ENCODE results near the gene KLHDC8B. TPM values are rescaled to one million over a fixed set of nuclear protein-coding genes. Genes with fewer than 3 reads are reported as not detected.

Gene KLHDC8B
- total RNA-seq, 6 donors from 2014 or later, result 21.9 to 60.8 (median 32.7) TPM

GRCh38 chr3:49135499-49135898 is 35.9 kb upstream of the KLHDC8B start:
- Histone ChIP-seq H3K4me3 (no peak overlapping the region), H3K36me3 (peaks cover 0 to 6% (median 3%) of the 10 kb centered on the region in 4 donors), H3K27me3 (no peaks in the 10 kb centered on the region), H3K27ac (no peak overlapping the region), H3K9me3 (no peaks in the 10 kb centered on the region), H3K4me1 (peaks cover 13 to 32% (median 17%) of the 10 kb centered on the region in 4 donors)
- TF ChIP-seq POLR2A (IDR thresholded peaks at IDR 0.05) (no peak), CTCF (IDR thresholded peaks at IDR 0.05) (no peak), POLR2AphosphoS5 (IDR thresholded peaks at IDR 0.05) (no peak), EP300 (IDR thresholded peaks at IDR 0.05) (no peak)
- 85 to 90% methylated on average over 4 of the region's 4 CpGs for WGBS, 2 donors
- ATAC-seq (ENCODE audit: low FRiP score in 2 of 2) (no peak), DNase-seq (no peak)

- no peaks in the 10 kb centered on the region for H3K36me3 ChIP-seq
- WGBS, 2 donors, result 60 to 72% methylated on average over 3 of the region's 3 CpGs
- no peak overlapping the region for H3K27ac ChIP-seq
- ATAC-seq (ENCODE audit: low FRiP score in 2 of 2) (no peak), DNase-seq (no peak)
- H3K9me3 ChIP-seq, result no peaks in the 10 kb centered on the region
- H3K4me3 ChIP-seq, result no peak overlapping the region
- no peak for TF ChIP-seq POLR2A (IDR thresholded peaks at IDR 0.05)
- TF ChIP-seq EP300 (IDR thresholded peaks at IDR 0.05), result no peak
- TF ChIP-seq CTCF (IDR thresholded peaks at IDR 0.05), result no peak
- no peak for TF ChIP-seq POLR2AphosphoS5 (IDR thresholded peaks at IDR 0.05)
- H3K4me1 ChIP-seq, result no peaks in the 10 kb centered on the region
- H3K27me3 ChIP-seq, result no peaks in the 10 kb centered on the region
These were observed 31.3 kb upstream of the KLHDC8B start for GRCh38 chr3:49140080-49140479.

- ATAC-seq (ENCODE audit: low FRiP score in 2 of 2) (no peak), DNase-seq (no peak)
- Histone ChIP-seq H3K27me3 (no peaks in the 10 kb centered on the region), H3K4me3 (no peak overlapping the region), H3K27ac (no peak overlapping the region), H3K9me3 (no peaks in the 10 kb centered on the region), H3K36me3 (no peaks in the 10 kb centered on the region), H3K4me1 (no peaks in the 10 kb centered on the region)
- 71 to 74% methylated on average over 5 of the region's 5 CpGs for WGBS, 2 donors
- TF ChIP-seq EP300 (IDR thresholded peaks at IDR 0.05), result no peak
- TF ChIP-seq POLR2AphosphoS5 (IDR thresholded peaks at IDR 0.05), result no peak
- no peak for TF ChIP-seq CTCF (IDR thresholded peaks at IDR 0.05)
- TF ChIP-seq POLR2A (IDR thresholded peaks at IDR 0.05), result no peak
These were observed 23.2 kb upstream of the KLHDC8B start for GRCh38 chr3:49148159-49148558.

- H3K27me3 ChIP-seq, result no peaks in the 10 kb centered on the region
- TF ChIP-seq POLR2AphosphoS5 (IDR thresholded peaks at IDR 0.05) (no peak), POLR2A (IDR thresholded peaks at IDR 0.05) (no peak)
- H3K27ac ChIP-seq, result no peak overlapping the region
- H3K9me3 ChIP-seq, result no peaks in the 10 kb centered on the region
- WGBS, 2 donors, result 87 to 100% methylated on average over 2 of the region's 2 CpGs
- H3K4me3 ChIP-seq, result no peak overlapping the region
- ATAC-seq (ENCODE audit: low FRiP score in 2 of 2), result no peak
- no peaks in the 10 kb centered on the region for H3K36me3 ChIP-seq
- no peak for DNase-seq
- no peaks in the 10 kb centered on the region for H3K4me1 ChIP-seq
These were observed 19.8 kb upstream of the KLHDC8B start for GRCh38 chr3:49151610-49152009.

- ATAC-seq (ENCODE audit: low FRiP score in 2 of 2) (no peak), DNase-seq (no peak)
- H3K27me3 ChIP-seq, result no peaks in the 10 kb centered on the region
- no peak for TF ChIP-seq CTCF (IDR thresholded peaks at IDR 0.05)
- TF ChIP-seq EP300 (IDR thresholded peaks at IDR 0.05), result no peak
- TF ChIP-seq POLR2A (IDR thresholded peaks at IDR 0.05), result no peak
- no peak for TF ChIP-seq POLR2AphosphoS5 (IDR thresholded peaks at IDR 0.05)
- no peaks in the 10 kb centered on the region for H3K36me3 ChIP-seq
- H3K9me3 ChIP-seq, result no peaks in the 10 kb centered on the region
- H3K4me1 ChIP-seq, result no peaks in the 10 kb centered on the region
- no peak overlapping the region for H3K27ac ChIP-seq
- H3K4me3 ChIP-seq, result no peak overlapping the region
- 78 to 87% methylated on average over 3 of the region's 3 CpGs for WGBS, 2 donors
These were observed 18.0 kb upstream of the KLHDC8B start for GRCh38 chr3:49153349-49153912.

Measured in upper lobe of left lung (tissue), 6 donors.